BJ (cell line): Measurements from ENCODE around the gene TMEM209. TPM values are rescaled to one million over a fixed set of nuclear protein-coding genes. Genes with fewer than 3 reads are reported as not detected.
"Not testable (repeated sequence)": the region's sequence is repeated elsewhere in the genome, so short reads cannot be mapped to it uniquely, and the experiment has no call there.

ENCODE experiments used
- CTCF ChIA-PET: fragments of 350-600 bp; formaldehyde crosslinking; extraction: SDS; loops from one replicate; lab custom pipeline; 2021; ENCODE audit warnings: antibody characterized with exemption, inconsistent platforms; lab: Yijun Ruan, JAX
- POLR2A ChIA-PET: fragments of 300-600 bp; sonication (Branson Sonifier 250); formaldehyde crosslinking; extraction: SDS; loops from one replicate; lab custom pipeline; 2021; ENCODE audit warnings: antibody characterized with exemption; lab: Charles Lee
- DNase-seq: peaks from one replicate; pipeline ENCODE4 v3.0.0-alpha.2; 2011; ENCODE audit warnings: low read depth
- H3K27me3 ChIP-seq: 2 replicates; pipeline ENCODE4 v1.6.0; 2011; ENCODE audit warnings: low read length; ENCODE audit not compliant: control insufficient read depth, insufficient read depth
- H3K36me3 ChIP-seq: 2 replicates; pipeline ENCODE4 v1.5.1; 2011; ENCODE audit warnings: low read length; ENCODE audit not compliant: control insufficient read depth, insufficient read depth
- H3K4me3 ChIP-seq: 2 replicates; pipeline ENCODE4 v1.5.1; 2011; ENCODE audit warnings: low read depth, mild to moderate bottlenecking, control low read depth, low read length
- polyA plus RNA-seq: library from polyadenylated mRNA; depleted of rRNA; stranded (reverse); fragments of >200 nt; gene quantifications from 2 replicates; pipeline ENCODE4 v1.2.3, GENCODE V29; 2011
- TF ChIP-seq, protein P1 (sequence below): IDR thresholded peaks from 2 replicates; pipeline ENCODE4 v1.5.1; 2011; ENCODE audit warnings: low read depth, mild to moderate bottlenecking, control low read depth, inconsistent platforms, low read length, moderate library complexity; ENCODE audit not compliant: insufficient read depth

TMEM209 gene
- polyA plus RNA-seq, 1 experiment: 15.5 TPM

DNA sequence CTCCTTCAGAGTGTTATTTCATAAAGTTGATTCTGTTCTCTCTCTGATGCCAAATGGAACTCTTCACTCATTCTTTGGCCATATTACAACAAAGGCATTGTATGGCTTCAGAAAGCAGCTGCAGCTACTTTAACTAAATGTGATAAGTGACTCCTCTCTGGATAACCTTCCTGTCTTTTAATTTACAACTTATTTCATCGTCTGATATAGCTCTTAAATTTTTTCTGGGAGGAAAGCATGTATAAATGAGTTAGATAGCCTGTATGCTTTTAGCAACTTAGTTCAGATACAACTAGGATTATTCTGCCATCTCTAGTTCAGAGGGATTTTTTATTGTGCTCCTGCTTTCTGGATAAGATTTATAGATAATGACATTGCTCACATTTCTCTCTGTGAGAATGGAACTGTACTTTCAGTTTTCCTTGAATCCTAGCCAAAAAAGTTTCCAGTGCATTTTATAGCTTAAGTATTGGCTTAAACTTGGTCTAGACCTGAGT lies 77.3 kb downstream of the TMEM209 start:
- no peaks in the 10 kb centered on the region for H3K27me3 ChIP-seq
- peaks cover 7% of the 10 kb centered on the region for H3K36me3 ChIP-seq
- TF ChIP-seq, protein P1, sequence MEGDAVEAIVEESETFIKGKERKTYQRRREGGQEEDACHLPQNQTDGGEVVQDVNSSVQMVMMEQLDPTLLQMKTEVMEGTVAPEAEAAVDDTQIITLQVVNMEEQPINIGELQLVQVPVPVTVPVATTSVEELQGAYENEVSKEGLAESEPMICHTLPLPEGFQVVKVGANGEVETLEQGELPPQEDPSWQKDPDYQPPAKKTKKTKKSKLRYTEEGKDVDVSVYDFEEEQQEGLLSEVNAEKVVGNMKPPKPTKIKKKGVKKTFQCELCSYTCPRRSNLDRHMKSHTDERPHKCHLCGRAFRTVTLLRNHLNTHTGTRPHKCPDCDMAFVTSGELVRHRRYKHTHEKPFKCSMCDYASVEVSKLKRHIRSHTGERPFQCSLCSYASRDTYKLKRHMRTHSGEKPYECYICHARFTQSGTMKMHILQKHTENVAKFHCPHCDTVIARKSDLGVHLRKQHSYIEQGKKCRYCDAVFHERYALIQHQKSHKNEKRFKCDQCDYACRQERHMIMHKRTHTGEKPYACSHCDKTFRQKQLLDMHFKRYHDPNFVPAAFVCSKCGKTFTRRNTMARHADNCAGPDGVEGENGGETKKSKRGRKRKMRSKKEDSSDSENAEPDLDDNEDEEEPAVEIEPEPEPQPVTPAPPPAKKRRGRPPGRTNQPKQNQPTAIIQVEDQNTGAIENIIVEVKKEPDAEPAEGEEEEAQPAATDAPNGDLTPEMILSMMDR: no peak
- POLR2A ChIA-PET: no interaction called here
- CTCF ChIA-PET: interaction anchor here (0.7 kb wide), 1 partner anchor 13 kb away, joined by 3 read pairs; no protein-coding TSS in a partner anchor
- H3K4me3 ChIP-seq: no peak overlapping the region
- DNase-seq: peak; percentile 24

DNA sequence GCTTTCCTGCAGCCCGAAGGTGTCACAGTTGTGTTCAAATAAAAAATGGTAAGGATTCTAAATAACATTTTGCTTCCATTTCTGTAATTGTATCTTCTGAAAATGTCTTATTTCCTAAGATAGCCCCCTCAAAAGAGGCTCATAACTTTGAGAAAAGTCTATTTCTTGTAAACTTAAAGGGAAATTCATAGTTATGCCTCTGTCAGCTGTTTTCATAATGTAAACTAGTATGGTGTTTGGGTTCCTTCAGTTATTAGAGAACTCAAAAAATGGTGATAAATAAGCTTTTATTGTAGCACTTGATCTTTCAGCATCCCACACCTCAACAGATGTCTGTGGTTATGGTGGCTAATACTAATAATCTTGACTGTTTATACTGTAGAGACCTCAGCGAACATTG lies 77.8 kb downstream of the TMEM209 start:
- TF ChIP-seq, protein P1: no peak
- ChIA-PET POLR2A (no interaction called here), CTCF (interaction anchor here (0.7 kb wide), 1 partner anchor 13 kb away, joined by 3 read pairs; no protein-coding TSS in a partner anchor)
- DNase-seq: no peak
- peaks cover 10% of the 10 kb centered on the region for H3K36me3 ChIP-seq
- H3K4me3 ChIP-seq: no peak overlapping the region
- no peaks in the 10 kb centered on the region for H3K27me3 ChIP-seq

- H3K27me3 ChIP-seq, DNase-seq, POLR2A ChIA-PET, H3K4me3 ChIP-seq, CTCF ChIA-PET: not testable (repeated sequence)
- H3K36me3 ChIP-seq: peaks cover 10% of the 10 kb centered on the region
These were observed 78.4 kb downstream of the TMEM209 start for GRCh38 chr7:130126840-130127239.

DNA sequence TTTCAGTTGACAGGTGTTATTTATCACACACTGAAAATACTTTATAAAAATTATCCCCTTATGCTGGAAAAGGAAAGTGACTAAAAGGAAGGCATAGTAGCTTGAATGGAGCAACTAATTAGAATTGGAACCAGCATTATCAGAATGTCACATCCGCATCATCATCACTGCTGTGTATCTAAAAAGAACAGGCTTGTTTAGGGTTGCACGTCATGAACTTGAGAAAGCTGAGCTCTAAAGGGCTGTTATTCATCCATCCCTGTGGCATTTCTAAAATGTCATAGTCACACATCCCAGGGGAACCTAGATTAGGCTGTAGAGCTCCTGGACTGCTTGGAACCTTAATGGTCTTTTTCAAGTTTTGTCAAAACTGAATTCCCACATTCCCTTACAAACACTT lies 80.5 kb downstream of the TMEM209 start:
- peaks cover 8% of the 10 kb centered on the region for H3K36me3 ChIP-seq
- CTCF ChIA-PET: interaction anchor here (0.9 to 1.0 kb wide), 2 partner anchors 10 to 13 kb away, joined by 4 read pairs; no protein-coding TSS in a partner anchor
- no peak for DNase-seq
- H3K27me3 ChIP-seq: no peaks in the 10 kb centered on the region
- no peak overlapping the region for H3K4me3 ChIP-seq
- TF ChIP-seq, protein P1: no peak
- POLR2A ChIA-PET: no interaction called here

DNA sequence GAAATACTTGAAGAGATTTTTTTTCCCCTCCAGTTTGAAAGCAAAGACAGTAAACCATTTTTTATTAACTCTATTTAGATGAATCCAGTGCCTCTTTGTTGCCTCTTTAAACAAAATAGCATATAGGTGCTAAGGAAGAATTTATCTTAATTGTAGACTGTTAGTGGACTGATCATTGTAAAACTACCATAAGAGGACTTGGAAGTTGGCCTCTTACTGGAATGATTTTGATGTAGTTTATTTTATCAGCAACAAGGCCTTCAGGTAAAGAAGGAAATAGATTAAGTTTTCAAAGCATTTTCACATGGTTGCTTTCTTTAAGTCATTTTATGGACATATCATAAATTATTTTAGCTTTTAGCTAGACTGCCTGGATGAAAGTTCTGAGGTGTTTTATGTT lies 81.7 kb downstream of the TMEM209 start:
- TF ChIP-seq, protein P1: no peak
- no peak for DNase-seq
- peaks cover 8% of the 10 kb centered on the region for H3K36me3 ChIP-seq
- H3K27me3 ChIP-seq: no peaks in the 10 kb centered on the region
- no peak overlapping the region for H3K4me3 ChIP-seq
- ChIA-PET CTCF (no interaction called here), POLR2A (no interaction called here)

- Histone ChIP-seq H3K36me3 (peaks cover 6% of the 10 kb centered on the region), H3K27me3 (no peaks in the 10 kb centered on the region), H3K4me3 (no peak overlapping the region)
- DNase-seq: no peak
- TF ChIP-seq, protein P1: no peak
- ChIA-PET CTCF (interaction anchor here (0.6 to 1.9 kb wide), 2 partner anchors 14 to 575 kb away, joined by 3 to 4 read pairs; no protein-coding TSS in a partner anchor), POLR2A (no interaction called here)
These were observed 86.4 kb downstream of the TMEM209 start for GRCh38 chr7:130118801-130119200.
